Activated naive CD4-positive, alpha-beta T cell treated with anti-CD3 and anti-CD28 coated beads for 36 hours (primary cell): ENCODE data around the gene ALDH1L2. TPM values are rescaled to one million over a fixed set of nuclear protein-coding genes. Genes with fewer than 3 reads are reported as not detected.

Experiments used
- CTCF ChIA-PET: fragments of 350-600 bp; sonication (Branson Sonifier 250); formaldehyde crosslinking; loops from one replicate; lab custom pipeline; 2021; ENCODE audit warnings: antibody characterized with exemption; lab: Charles Lee
- DNase-seq: peaks from one replicate; pipeline ENCODE4 v3.0.0-alpha.2; 2020
- H3K27ac Mint-ChIP-seq: one replicate; pipeline ENCODE4 v1.8.0; 2021; ENCODE audit warnings: mild to moderate bottlenecking, mixed read lengths
- H3K27me3 Mint-ChIP-seq: one replicate; pipeline ENCODE4 v1.8.0; 2021; ENCODE audit warnings: low read depth, mixed read lengths
- H3K36me3 Mint-ChIP-seq: one replicate; pipeline ENCODE4 v1.8.0; 2021; ENCODE audit warnings: low read depth, mixed read lengths
- H3K4me1 Mint-ChIP-seq: one replicate; pipeline ENCODE4 v1.8.0; 2021; ENCODE audit warnings: low read depth, mixed read lengths
- H3K4me3 Mint-ChIP-seq: one replicate; pipeline ENCODE4 v1.8.0; 2021; ENCODE audit warnings: mild to moderate bottlenecking, moderate library complexity, mixed read lengths
- H3K9me3 Mint-ChIP-seq: one replicate; pipeline ENCODE4 v1.8.0; 2021; ENCODE audit warnings: mixed read lengths
- intact Hi-C: fragments of 100-400 bp; cut with micrococcal nuclease; formaldehyde crosslinking; loops from one replicate; pipeline ENCODE4 v1.15.1; 2023
- total RNA-seq, 2 experiments: library from RNA; stranded (reverse); gene quantifications; one replicate each; pipeline ENCODE4 v1.2.3, GENCODE V29; 2021

The ALDH1L2 gene
- total RNA-seq, 2 experiments from 2014 or later: 12.2 to 14.3 TPM

DNA sequence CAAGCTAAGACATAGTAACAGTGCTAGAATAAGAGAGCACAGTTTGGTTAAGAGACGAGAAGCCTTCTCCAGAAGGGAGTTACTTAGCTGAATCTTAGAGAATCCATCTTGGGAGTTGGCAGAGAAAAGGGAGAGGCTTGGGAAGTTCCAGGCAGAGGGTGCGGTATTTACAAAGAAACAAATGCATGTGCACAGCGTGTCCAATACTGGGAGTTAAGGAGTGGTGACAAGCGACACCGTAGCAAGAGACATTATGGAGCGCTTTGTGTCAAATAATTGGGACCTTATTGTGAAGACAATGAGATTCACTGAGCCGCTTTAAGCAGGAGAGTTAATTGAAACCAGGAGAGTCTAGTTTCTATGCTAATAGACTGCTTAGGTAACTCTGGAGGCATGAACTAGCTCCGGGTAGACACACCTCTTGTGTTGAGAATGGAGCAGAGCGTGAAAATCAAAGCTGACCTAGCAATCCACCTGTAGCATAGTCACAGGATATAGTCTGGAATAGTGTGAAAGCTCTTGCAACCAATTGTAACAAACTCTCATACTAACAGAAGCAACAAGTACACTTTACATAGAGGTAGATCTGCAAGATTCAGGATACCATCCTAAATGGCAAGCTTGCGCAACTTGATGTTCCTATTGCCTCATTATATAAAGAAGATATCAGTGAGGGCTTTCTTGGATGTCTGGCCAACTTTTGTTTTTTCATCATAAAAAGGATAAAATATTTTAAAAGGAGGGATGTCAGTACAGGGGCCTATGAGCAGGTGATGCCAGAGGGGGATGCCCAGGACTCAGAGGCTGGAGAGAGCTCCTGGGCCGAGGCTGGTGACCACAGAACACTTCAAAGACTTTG lies 5.3 kb downstream of the ALDH1L2 start:
- CTCF ChIA-PET: no interaction called here
- intact Hi-C loops: no loop called here
- no peak overlapping the region for H3K4me3 Mint-ChIP-seq
- no peak for DNase-seq
- no peaks in the 10 kb centered on the region for H3K9me3 Mint-ChIP-seq
- peaks cover 7% of the 10 kb centered on the region for H3K4me1 Mint-ChIP-seq
- H3K27ac Mint-ChIP-seq: no peak overlapping the region
- H3K27me3 Mint-ChIP-seq: peaks cover 20% of the 10 kb centered on the region
- no peaks in the 10 kb centered on the region for H3K36me3 Mint-ChIP-seq

DNA sequence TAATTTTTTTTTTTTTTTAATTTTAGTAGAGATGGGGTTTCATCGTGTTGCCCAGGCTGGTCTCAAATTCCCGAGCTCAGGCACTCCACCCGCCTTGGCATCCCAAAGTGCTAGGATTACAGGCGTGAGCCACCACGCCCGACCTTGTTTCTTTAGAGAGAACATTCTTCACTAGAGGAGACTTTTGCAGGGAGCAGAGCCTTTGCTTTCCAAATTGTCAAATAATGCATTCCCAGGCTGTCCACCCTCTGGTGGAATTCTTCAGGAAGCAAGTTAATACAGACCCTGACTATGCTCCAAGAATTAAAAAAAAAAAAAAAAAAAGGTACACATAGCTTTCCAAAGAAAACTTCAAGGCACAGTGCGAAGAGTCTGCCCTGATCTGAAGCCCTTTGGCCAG lies 6.8 kb downstream of the ALDH1L2 start:
- Mint-ChIP-seq H3K4me3 (no peak overlapping the region), H3K9me3 (no peaks in the 10 kb centered on the region), H3K4me1 (no peaks in the 10 kb centered on the region), H3K27ac (no peak overlapping the region), H3K36me3 (peaks cover 2% of the 10 kb centered on the region), H3K27me3 (peaks cover 7% of the 10 kb centered on the region)
- intact Hi-C loops: no loop called here
- CTCF ChIA-PET: no interaction called here
- DNase-seq: no peak

DNA sequence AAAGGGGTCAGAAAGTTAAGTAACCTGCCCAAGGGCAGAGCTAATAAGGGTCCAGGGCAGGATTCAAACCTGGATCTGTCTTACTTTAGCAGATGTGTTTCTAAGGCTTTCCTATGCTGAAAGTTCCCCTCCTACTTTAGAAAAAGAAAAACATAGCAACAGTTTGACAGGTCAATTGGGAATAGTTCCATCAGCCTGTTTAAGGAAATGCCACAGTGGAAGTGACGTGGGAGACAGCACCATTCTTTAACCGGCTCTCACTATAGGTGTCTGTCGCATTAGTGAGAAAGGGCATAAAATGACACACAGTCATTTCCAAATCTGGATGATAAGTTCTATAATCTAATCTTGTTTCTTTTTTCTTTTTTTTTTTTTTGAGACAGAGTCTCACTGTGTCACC lies 7.3 kb downstream of the ALDH1L2 start:
- peaks cover 2% of the 10 kb centered on the region for H3K36me3 Mint-ChIP-seq
- no peak for DNase-seq
- H3K4me1 Mint-ChIP-seq: no peaks in the 10 kb centered on the region
- no peaks in the 10 kb centered on the region for H3K9me3 Mint-ChIP-seq
- no peak overlapping the region for H3K4me3 Mint-ChIP-seq
- H3K27me3 Mint-ChIP-seq: peaks cover 4% of the 10 kb centered on the region
- CTCF ChIA-PET: no interaction called here
- no peak overlapping the region for H3K27ac Mint-ChIP-seq
- intact Hi-C loops: no loop called here

DNA sequence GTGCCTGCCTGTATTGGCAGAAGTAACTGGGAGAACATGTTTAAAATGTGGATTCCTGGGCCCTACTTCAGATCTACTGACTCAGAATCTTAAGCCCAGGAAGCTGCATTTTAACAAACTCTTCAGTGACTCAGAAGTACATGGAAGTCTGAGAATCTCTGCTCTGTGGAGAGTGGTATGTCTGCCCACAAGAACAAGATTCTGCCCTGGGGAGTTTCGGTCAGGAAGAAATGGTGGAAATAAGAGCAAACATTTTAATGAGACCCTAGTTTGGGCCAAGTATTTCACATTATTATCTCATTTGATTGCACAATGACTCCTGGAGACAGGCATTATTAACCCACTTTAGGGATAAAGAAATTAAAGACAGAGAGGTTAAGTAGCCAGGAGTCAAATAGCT lies 8.2 kb downstream of the ALDH1L2 start:
- DNase-seq: no peak
- CTCF ChIA-PET: no interaction called here
- peaks cover under 1% of the 10 kb centered on the region for H3K27me3 Mint-ChIP-seq
- no peak overlapping the region for H3K27ac Mint-ChIP-seq
- no peaks in the 10 kb centered on the region for H3K9me3 Mint-ChIP-seq
- no peak overlapping the region for H3K4me3 Mint-ChIP-seq
- no peaks in the 10 kb centered on the region for H3K4me1 Mint-ChIP-seq
- intact Hi-C loops: no loop called here
- H3K36me3 Mint-ChIP-seq: peaks cover 2% of the 10 kb centered on the region

DNA sequence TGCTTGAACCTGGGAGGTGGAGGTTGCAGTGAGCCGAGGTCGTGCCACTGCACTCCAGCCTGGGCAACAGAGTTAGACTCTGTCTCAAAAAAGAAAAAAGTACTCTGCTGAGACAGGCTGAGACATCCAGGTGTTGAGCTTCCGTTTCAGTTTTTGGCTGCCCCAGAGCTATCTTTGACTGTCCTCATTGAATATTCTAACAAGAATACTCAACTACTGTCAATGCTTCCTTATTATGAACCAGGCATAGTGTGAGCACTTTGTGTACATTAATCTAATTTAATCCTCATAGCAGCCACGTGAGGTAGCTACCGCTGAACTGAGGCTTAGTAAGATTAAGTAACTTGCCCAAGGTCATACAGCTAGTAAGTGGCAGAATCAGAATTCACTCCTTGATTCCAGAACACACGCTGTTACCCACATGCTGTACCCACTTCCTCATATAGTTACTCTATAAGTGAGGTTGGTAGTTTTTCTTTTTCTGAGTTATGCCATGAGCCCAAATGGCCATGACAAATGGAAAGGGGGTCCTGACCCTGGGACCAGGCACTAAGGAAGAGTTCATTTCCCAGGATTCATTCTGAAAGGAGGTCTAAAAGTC lies 11.3 kb downstream of the ALDH1L2 start:
- H3K4me3 Mint-ChIP-seq: no peak overlapping the region
- peaks cover 2% of the 10 kb centered on the region for H3K36me3 Mint-ChIP-seq
- CTCF ChIA-PET: no interaction called here
- no peak for DNase-seq
- intact Hi-C loops: no loop called here
- no peaks in the 10 kb centered on the region for H3K9me3 Mint-ChIP-seq
- H3K27me3 Mint-ChIP-seq: no peaks in the 10 kb centered on the region
- H3K4me1 Mint-ChIP-seq: no peaks in the 10 kb centered on the region
- no peak overlapping the region for H3K27ac Mint-ChIP-seq

DNA sequence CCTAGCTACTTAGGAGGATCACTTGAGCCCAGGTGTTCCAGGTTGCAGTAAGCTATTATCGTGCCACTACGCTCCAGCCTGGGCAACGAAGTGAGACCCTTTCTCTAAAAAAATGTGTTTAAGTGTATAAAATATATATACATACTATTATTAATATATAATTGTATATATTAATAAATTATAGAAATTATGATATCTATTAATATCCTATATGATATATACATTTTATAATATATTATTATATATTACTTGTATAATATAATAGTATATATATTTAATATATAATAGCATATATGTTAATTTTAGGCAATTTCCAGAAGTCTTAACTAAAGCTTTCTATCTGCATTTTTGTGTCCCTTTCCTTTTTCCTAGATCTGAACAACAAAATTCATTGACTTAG lies 12.3 kb downstream of the ALDH1L2 start:
- intact Hi-C loops: no loop called here
- H3K36me3 Mint-ChIP-seq: peaks cover 2% of the 10 kb centered on the region
- H3K4me3 Mint-ChIP-seq: no peak overlapping the region
- DNase-seq: no peak
- no peaks in the 10 kb centered on the region for H3K4me1 Mint-ChIP-seq
- no peaks in the 10 kb centered on the region for H3K9me3 Mint-ChIP-seq
- H3K27ac Mint-ChIP-seq: no peak overlapping the region
- H3K27me3 Mint-ChIP-seq: no peaks in the 10 kb centered on the region
- CTCF ChIA-PET: no interaction called here

DNA sequence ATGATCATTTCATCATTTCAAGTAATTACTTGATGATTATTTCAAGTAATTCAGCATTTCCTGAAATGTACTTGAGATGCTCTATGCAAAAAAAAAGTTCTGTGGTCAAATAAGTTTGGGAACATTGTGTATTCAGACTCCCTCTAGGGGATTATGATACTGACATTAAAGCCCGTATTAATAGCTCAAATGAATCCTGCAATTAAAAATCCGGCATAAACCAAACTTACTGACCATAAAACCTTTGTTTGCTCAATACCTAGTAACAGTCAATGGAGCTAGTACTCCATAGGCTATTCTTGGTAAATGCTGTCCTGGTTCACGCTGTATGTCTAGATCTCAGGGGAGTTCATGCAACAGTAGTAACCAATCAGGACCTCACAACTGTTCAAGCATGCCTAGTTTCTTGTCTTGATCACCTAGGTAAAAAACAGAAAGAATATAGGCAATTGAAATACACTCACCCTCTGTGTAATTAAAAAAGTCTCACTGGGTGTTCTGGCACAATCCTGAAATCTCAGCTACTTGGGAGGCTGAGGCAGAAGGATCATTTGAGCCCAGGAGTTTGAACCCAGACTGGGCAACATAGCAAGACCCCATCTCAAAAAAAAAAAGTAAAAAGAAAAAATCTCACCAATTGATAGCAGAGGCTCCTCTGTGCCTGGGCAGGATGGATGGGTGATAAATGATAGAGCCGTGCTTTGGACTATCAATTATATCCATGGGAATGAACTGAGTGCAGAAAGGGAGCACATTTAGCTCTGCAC lies 14.1 kb downstream of the ALDH1L2 start:
- Mint-ChIP-seq H3K9me3 (no peaks in the 10 kb centered on the region), H3K27me3 (no peaks in the 10 kb centered on the region), H3K4me3 (no peak overlapping the region), H3K27ac (no peak overlapping the region), H3K4me1 (no peaks in the 10 kb centered on the region), H3K36me3 (peaks cover 3% of the 10 kb centered on the region)
- intact Hi-C loops: no loop called here
- DNase-seq: no peak
- CTCF ChIA-PET: interaction anchor here (0.6 to 0.7 kb wide), 2 partner anchors 62 to 1074 kb away, joined by 3 to 5 read pairs; no protein-coding TSS in a partner anchor

DNA sequence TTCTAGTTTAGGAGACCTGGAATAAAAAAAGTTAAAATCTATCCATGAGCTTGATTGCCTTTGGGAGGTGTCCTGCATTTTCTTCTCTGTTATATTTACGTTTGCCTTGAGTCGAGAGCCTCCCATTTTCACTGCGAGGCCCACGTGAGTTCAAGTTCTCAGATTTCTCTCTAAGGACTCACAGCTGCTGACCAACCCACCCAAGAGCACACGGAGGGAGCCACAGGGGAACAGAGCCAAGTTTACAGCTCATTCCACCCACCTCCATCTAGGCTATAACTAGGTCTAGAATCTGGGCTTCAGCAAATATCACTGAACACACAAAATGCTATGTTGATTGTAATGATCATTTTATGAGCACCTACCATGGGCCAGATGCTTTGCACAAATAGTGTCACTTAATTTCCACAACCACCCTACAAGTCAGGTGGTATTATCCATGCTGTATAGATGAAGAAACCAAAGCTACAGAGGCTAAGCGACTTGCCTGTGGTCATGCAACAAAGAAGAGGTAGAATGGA lies 16.7 kb downstream of the ALDH1L2 start:
- H3K4me1 Mint-ChIP-seq: no peaks in the 10 kb centered on the region
- H3K9me3 Mint-ChIP-seq: no peaks in the 10 kb centered on the region
- no peak overlapping the region for H3K4me3 Mint-ChIP-seq
- DNase-seq: no peak
- H3K27me3 Mint-ChIP-seq: no peaks in the 10 kb centered on the region
- intact Hi-C loops: no loop called here
- H3K36me3 Mint-ChIP-seq: peaks cover 1% of the 10 kb centered on the region
- no peak overlapping the region for H3K27ac Mint-ChIP-seq
- CTCF ChIA-PET: interaction anchor here (0.6 kb wide), 1 partner anchor 363 kb away, joined by 6 read pairs; no protein-coding TSS in a partner anchor

DNA sequence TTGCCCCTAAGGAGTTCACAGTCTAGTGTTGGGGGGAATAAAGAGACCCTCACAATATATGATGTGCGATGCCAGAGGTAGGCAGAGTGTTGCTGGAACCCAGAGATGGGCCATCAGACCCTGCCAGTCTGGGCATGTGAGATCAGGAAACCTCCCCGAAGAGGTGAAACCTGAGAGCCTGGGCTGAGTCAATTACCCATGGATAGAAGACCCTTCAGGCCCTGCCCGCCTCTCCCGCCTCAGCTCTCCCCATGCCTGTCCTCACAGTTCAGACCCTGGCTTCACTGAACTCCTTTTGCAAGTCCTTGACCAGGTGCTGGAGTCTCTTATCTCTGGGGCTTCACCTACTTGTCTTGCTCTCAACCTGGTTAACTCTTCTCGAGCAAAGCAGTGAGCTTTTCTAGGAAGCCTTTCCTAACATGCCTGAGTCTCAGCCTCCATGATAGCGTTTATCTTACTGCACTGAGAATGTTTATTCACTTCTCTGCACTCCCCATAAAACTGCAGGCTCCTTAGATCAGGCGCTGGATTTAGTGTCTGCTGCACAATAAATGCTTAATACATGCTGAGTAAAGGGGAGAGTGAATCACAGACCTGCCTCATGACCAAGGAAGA lies 19.6 kb downstream of the ALDH1L2 start:
- DNase-seq: no peak
- no peaks in the 10 kb centered on the region for H3K27me3 Mint-ChIP-seq
- no peaks in the 10 kb centered on the region for H3K4me1 Mint-ChIP-seq
- peaks cover 1% of the 10 kb centered on the region for H3K36me3 Mint-ChIP-seq
- no peak overlapping the region for H3K27ac Mint-ChIP-seq
- intact Hi-C loops: no loop called here
- no peak overlapping the region for H3K4me3 Mint-ChIP-seq
- CTCF ChIA-PET: no interaction called here
- H3K9me3 Mint-ChIP-seq: no peaks in the 10 kb centered on the region

DNA sequence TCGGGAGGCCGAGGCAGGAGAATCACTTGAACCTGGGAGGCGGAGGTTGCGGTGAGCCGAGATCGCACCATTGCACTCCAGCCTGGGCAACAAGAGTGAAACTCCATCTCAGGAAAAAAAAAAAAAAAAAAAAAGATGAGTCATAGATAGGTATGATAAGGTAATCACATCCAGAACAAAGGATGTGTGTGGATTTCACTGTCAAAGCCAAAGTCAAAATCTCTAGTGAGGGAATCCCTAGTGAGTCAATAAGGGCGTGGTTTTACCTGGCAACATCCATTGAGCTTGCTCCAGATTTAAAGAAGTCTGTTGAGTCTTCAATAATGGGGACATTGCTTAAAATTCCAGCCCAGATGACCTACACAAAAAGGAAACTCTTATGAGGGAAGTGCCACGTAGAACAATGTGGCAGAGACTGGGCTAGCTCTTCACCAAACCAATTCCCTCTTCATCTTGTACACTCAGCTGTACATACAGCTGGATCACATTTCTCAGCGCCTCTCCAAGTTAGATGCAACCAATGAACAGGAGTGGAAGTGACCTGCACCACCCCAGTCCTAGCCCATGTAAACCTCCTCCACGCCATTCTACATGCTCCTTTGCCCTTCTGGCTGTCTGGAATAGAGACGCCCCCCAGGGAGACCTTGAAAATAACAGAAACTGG lies 23.4 kb downstream of the ALDH1L2 start:
- Mint-ChIP-seq H3K36me3 (peaks cover 3% of the 10 kb centered on the region), H3K4me3 (no peak overlapping the region), H3K27ac (no peak overlapping the region), H3K9me3 (peaks cover 4% of the 10 kb centered on the region), H3K27me3 (no peaks in the 10 kb centered on the region), H3K4me1 (no peaks in the 10 kb centered on the region)
- DNase-seq: no peak
- CTCF ChIA-PET: no interaction called here
- intact Hi-C loops: no loop called here

DNA sequence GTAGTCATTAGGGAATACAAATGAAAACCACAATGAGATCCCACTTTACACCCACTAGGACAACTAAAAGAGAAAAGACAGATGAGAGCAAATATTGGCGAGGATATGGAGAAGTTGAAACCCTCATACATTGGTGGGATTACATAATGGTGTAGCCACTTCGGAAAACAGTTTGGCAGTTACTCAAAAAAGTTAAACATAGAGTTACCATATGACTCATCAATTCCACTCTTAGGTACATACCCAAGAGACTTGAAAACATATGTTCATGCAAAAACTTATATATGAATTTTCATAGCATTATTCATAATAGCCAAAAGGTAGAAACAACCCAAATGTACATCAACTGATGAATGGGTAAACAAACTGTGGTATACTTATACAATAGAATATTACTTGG lies 27.1 kb downstream of the ALDH1L2 start:
- Mint-ChIP-seq H3K4me3 (no peak overlapping the region), H3K36me3 (peaks cover 8% of the 10 kb centered on the region), H3K27me3 (no peaks in the 10 kb centered on the region), H3K27ac (no peak overlapping the region), H3K4me1 (no peaks in the 10 kb centered on the region), H3K9me3 (peaks cover 9% of the 10 kb centered on the region)
- CTCF ChIA-PET: interaction anchor here (1.4 kb wide), 1 partner anchor 675 kb away, joined by 3 read pairs; no protein-coding TSS in a partner anchor
- DNase-seq: no peak
- intact Hi-C loops: no loop called here
